WTC11 (cell line): Measurements from ENCODE around the gene MYH10. TPM values are rescaled to one million over a fixed set of nuclear protein-coding genes. Genes with fewer than 3 reads are reported as not detected.
A peak's percentile ranks its signal among the peaks of the same experiment; 100 is the strongest.

Experiments used
- ATAC-seq: fragments of 200-7000 bp; cut with Tn5 transposase; 2 replicates; pipeline ENCODE4 v1.10.0; 2021; ENCODE audit warnings: mild to moderate bottlenecking, moderate library complexity
- CTCF ChIA-PET: fragments of 300-600 bp; sonication (Branson Sonifier 250); formaldehyde crosslinking; loops from one replicate; lab custom pipeline; 2021; ENCODE audit warnings: antibody characterized with exemption; lab: Charles Lee
- POLR2A ChIA-PET: fragments of 350-600 bp; sonication (Branson Sonifier 250); formaldehyde crosslinking; loops from one replicate; lab custom pipeline; 2021; ENCODE audit warnings: antibody characterized with exemption; lab: Charles Lee
- DNase-seq: peaks from one replicate; pipeline ENCODE4 v3.0.0; 2021; ENCODE audit warnings: low spot score
- H3K27ac Mint-ChIP-seq: 2 replicates; pipeline ENCODE4 v1.8.0; 2021; ENCODE audit warnings: mixed read lengths
- H3K27me3 Mint-ChIP-seq: 2 replicates; pipeline ENCODE4 v1.8.0; 2021; ENCODE audit warnings: low read depth, mild to moderate bottlenecking, moderate library complexity, mixed read lengths
- H3K36me3 Mint-ChIP-seq: 2 replicates; pipeline ENCODE4 v1.8.0; 2021; ENCODE audit warnings: mixed read lengths
- H3K4me1 Mint-ChIP-seq: 2 replicates; pipeline ENCODE4 v1.8.0; 2022; ENCODE audit warnings: mixed read lengths
- H3K4me3 Mint-ChIP-seq: 2 replicates; pipeline ENCODE4 v1.8.0; 2021; ENCODE audit warnings: mild to moderate bottlenecking, moderate library complexity, mixed read lengths
- H3K9me3 Mint-ChIP-seq: 2 replicates; pipeline ENCODE4 v1.8.0; 2021; ENCODE audit warnings: mixed read lengths
- ATF3 ChIP-seq: sonication (generic); formaldehyde crosslinking; conservative IDR thresholded peaks from 2 replicates; pipeline ENCODE4 v1.8.1; 2022; ENCODE audit warnings: mild to moderate bottlenecking, missing genetic modification reagents
- CBFB ChIP-seq: sonication (generic); formaldehyde crosslinking; IDR thresholded peaks from 2 replicates; pipeline ENCODE4 v1.8.1; 2022; ENCODE audit warnings: mild to moderate bottlenecking, low read depth, missing genetic modification reagents
- CREM ChIP-seq: sonication (generic); formaldehyde crosslinking; IDR thresholded peaks from 2 replicates; pipeline ENCODE4 v1.8.1; 2022; ENCODE audit warnings: mild to moderate bottlenecking, missing genetic modification reagents, moderate library complexity
- E2F1 ChIP-seq: sonication (generic); formaldehyde crosslinking; IDR thresholded peaks from 2 replicates; pipeline ENCODE4 v1.8.0; 2022; ENCODE audit warnings: mild to moderate bottlenecking, missing genetic modification reagents
- EMX1 ChIP-seq: fragments of 250-450 bp; sonication (Bioruptor Pico); IDR thresholded peaks from 2 replicates; pipeline ENCODE4 v1.8.0; 2021; ENCODE audit warnings: mild to moderate bottlenecking
- ERG ChIP-seq: fragments of 250-450 bp; sonication (Bioruptor Pico); IDR thresholded peaks from 2 replicates; pipeline ENCODE4 v1.8.0; 2021; ENCODE audit warnings: mild to moderate bottlenecking
- FOXP1 ChIP-seq: sonication (generic); formaldehyde crosslinking; IDR thresholded peaks from 2 replicates; pipeline ENCODE4 v1.8.0; 2022; ENCODE audit warnings: missing genetic modification reagents, mild to moderate bottlenecking, moderate library complexity, borderline replicate concordance
- HMGXB4 ChIP-seq: sonication (generic); formaldehyde crosslinking; IDR thresholded peaks from 2 replicates; pipeline ENCODE4 v1.8.1; 2023; ENCODE audit warnings: mild to moderate bottlenecking, moderate library complexity, missing genetic modification reagents
- JAZF1 ChIP-seq: fragments of 250-450 bp; sonication (Bioruptor Pico); IDR thresholded peaks from 2 replicates; pipeline ENCODE4 v1.9.0; 2021; ENCODE audit warnings: moderate library complexity, mild to moderate bottlenecking, inconsistent platforms
- MXD4 ChIP-seq: fragments of 250-450 bp; sonication (Bioruptor Pico); IDR thresholded peaks from 2 replicates; pipeline ENCODE4 v1.8.0; 2021; ENCODE audit warnings: mild to moderate bottlenecking, moderate library complexity, borderline replicate concordance
- NFATC4 ChIP-seq: fragments of 250-450 bp; sonication (Bioruptor Pico); IDR thresholded peaks from 2 replicates; pipeline ENCODE4 v1.9.0; 2021; ENCODE audit warnings: mild to moderate bottlenecking
- NFE2L1 ChIP-seq: sonication (generic); formaldehyde crosslinking; IDR thresholded peaks from 2 replicates; pipeline ENCODE4 v1.8.1; 2023; ENCODE audit warnings: missing genetic modification reagents
- NFYB ChIP-seq: sonication (generic); formaldehyde crosslinking; conservative IDR thresholded peaks from 2 replicates; pipeline ENCODE4 v1.8.0; 2022; ENCODE audit warnings: low read depth, missing genetic modification reagents
- NR1H2 ChIP-seq: sonication (generic); formaldehyde crosslinking; IDR thresholded peaks from 2 replicates; pipeline ENCODE4 v1.9.0; 2021; ENCODE audit warnings: mild to moderate bottlenecking, moderate library complexity, missing genetic modification reagents
- NR2C2 ChIP-seq: sonication (generic); formaldehyde crosslinking; IDR thresholded peaks from 2 replicates; pipeline ENCODE4 v1.8.0; 2022; ENCODE audit warnings: mild to moderate bottlenecking, missing genetic modification reagents
- NR3C1 ChIP-seq: sonication (generic); formaldehyde crosslinking; conservative IDR thresholded peaks from 2 replicates; pipeline ENCODE4 v1.8.1; 2023; ENCODE audit warnings: low read depth, mild to moderate bottlenecking, missing genetic modification reagents
- PRDM15 ChIP-seq: sonication (generic); formaldehyde crosslinking; IDR thresholded peaks from 2 replicates; pipeline ENCODE4 v1.8.0; 2022; ENCODE audit warnings: missing genetic modification reagents
- SOX15 ChIP-seq: fragments of 250-450 bp; sonication (Bioruptor Pico); IDR thresholded peaks from 2 replicates; pipeline ENCODE4 v1.9.0; 2021; ENCODE audit warnings: mild to moderate bottlenecking
- TEAD4 ChIP-seq: sonication (generic); formaldehyde crosslinking; IDR thresholded peaks from 2 replicates; pipeline ENCODE4 v1.8.0; 2022; ENCODE audit warnings: mild to moderate bottlenecking, missing genetic modification reagents
- TP53 ChIP-seq: sonication (generic); formaldehyde crosslinking; IDR thresholded peaks from 2 replicates; pipeline ENCODE4 v1.8.1; 2023; ENCODE audit warnings: mild to moderate bottlenecking, missing genetic modification reagents
- USF1 ChIP-seq: sonication (generic); formaldehyde crosslinking; IDR thresholded peaks from 2 replicates; pipeline ENCODE4 v1.8.0; 2022; ENCODE audit warnings: mild to moderate bottlenecking, missing genetic modification reagents
- ZMAT4 ChIP-seq: fragments of 250-450 bp; sonication (Bioruptor Pico); IDR thresholded peaks from 2 replicates; pipeline ENCODE4 v1.9.0; 2021; ENCODE audit warnings: mild to moderate bottlenecking
- ZNF121 ChIP-seq: sonication (generic); formaldehyde crosslinking; IDR thresholded peaks from 2 replicates; pipeline ENCODE4 v1.8.0; 2023; ENCODE audit warnings: missing genetic modification reagents
- ZNF219 ChIP-seq: sonication (generic); formaldehyde crosslinking; IDR thresholded peaks from 2 replicates; pipeline ENCODE4 v1.8.0; 2023; ENCODE audit warnings: missing genetic modification reagents, mild to moderate bottlenecking, borderline replicate concordance
- ZNF263 ChIP-seq: sonication (generic); formaldehyde crosslinking; IDR thresholded peaks from 2 replicates; pipeline ENCODE4 v1.8.1; 2022; ENCODE audit warnings: low read depth, mild to moderate bottlenecking, moderate library complexity, missing genetic modification reagents
- ZNF317 ChIP-seq: sonication (generic); formaldehyde crosslinking; IDR thresholded peaks from 2 replicates; pipeline ENCODE4 v1.8.1; 2023; ENCODE audit warnings: low read depth, mild to moderate bottlenecking, moderate library complexity, missing genetic modification reagents, borderline replicate concordance
- ZNF416 ChIP-seq: fragments of 250-450 bp; sonication (Bioruptor Pico); IDR thresholded peaks from 2 replicates; pipeline ENCODE4 v1.9.0; 2021; ENCODE audit warnings: mild to moderate bottlenecking, inconsistent platforms
- ZNF423 ChIP-seq: fragments of 250-450 bp; sonication (Bioruptor Pico); IDR thresholded peaks from 2 replicates; pipeline ENCODE4 v2.1.2; 2022; ENCODE audit warnings: mild to moderate bottlenecking, moderate library complexity
- total RNA-seq: library from RNA; stranded (reverse); gene quantifications from 3 replicates; pipeline ENCODE4 v1.2.3, GENCODE V29; 2021

The MYH10 gene
- total RNA-seq, 1 experiment from 2014 or later, result 231 TPM

GRCh38 chr17:8502126-8502525 lies 128.4 kb downstream of the MYH10 start:
- DNase-seq (no peak), ATAC-seq (no peak)
- H3K9me3 Mint-ChIP-seq, result no peaks in the 10 kb centered on the region
- H3K4me1 Mint-ChIP-seq, result no peaks in the 10 kb centered on the region
- TF ChIP-seq CREM (CRISPR knock-in tag), result no peak
- no peak for TF ChIP-seq ZMAT4
- no peak for TF ChIP-seq JAZF1
- no peak for TF ChIP-seq SOX15
- no peak for TF ChIP-seq ZNF416 (CRISPR knock-in tag)
- no peak for TF ChIP-seq CBFB (CRISPR knock-in tag)
- TF ChIP-seq MXD4 (CRISPR knock-in tag), result no peak
- TF ChIP-seq NR2C2 (CRISPR knock-in tag), result no peak
- no peak for TF ChIP-seq FOXP1 (CRISPR knock-in tag)
- no peak for TF ChIP-seq HMGXB4
- no peak for TF ChIP-seq E2F1 (CRISPR knock-in tag)
- TF ChIP-seq USF1 (CRISPR knock-in tag), result no peak
- no peak for TF ChIP-seq NR3C1 (CRISPR knock-in tag)
- TF ChIP-seq NFYB (CRISPR knock-in tag), result no peak
- TF ChIP-seq NFATC4, result no peak
- TF ChIP-seq EMX1 (CRISPR knock-in tag), result no peak
- no peak for TF ChIP-seq NR1H2 (CRISPR knock-in tag)
- no peak for TF ChIP-seq ZNF263 (CRISPR knock-in tag)
- TF ChIP-seq ATF3 (CRISPR knock-in tag), result no peak
- ChIA-PET CTCF (no interaction called here), POLR2A (no interaction called here)
- H3K4me3 Mint-ChIP-seq, result no peak overlapping the region
- H3K36me3 Mint-ChIP-seq, result peaks cover 83% of the 10 kb centered on the region
- peak overlapping the region; percentile 30; the same call in 1 of the 2 replicates for H3K27ac Mint-ChIP-seq
- H3K27me3 Mint-ChIP-seq, result no peaks in the 10 kb centered on the region

GRCh38 chr17:8500609-8501008 lies 129.9 kb downstream of the MYH10 start:
- ChIA-PET POLR2A (no interaction called here), CTCF (no interaction called here)
- ATAC-seq (no peak), DNase-seq (no peak)
- Mint-ChIP-seq H3K27me3 (no peaks in the 10 kb centered on the region), H3K4me3 (no peak overlapping the region), H3K9me3 (no peaks in the 10 kb centered on the region), H3K4me1 (no peaks in the 10 kb centered on the region), H3K36me3 (peaks cover 83% of the 10 kb centered on the region), H3K27ac (no peak overlapping the region)
- no peak for TF ChIP-seq ERG
- no peak for TF ChIP-seq PRDM15 (CRISPR knock-in tag)
- no peak for TF ChIP-seq CREM (CRISPR knock-in tag)
- no peak for TF ChIP-seq ZNF219 (CRISPR knock-in tag)
- no peak for TF ChIP-seq CBFB (CRISPR knock-in tag)
- TF ChIP-seq TP53 (CRISPR knock-in tag), result no peak
- TF ChIP-seq ZNF423 (CRISPR knock-in tag), result no peak
- no peak for TF ChIP-seq NFE2L1 (CRISPR knock-in tag)
- no peak for TF ChIP-seq ZNF317
- TF ChIP-seq FOXP1 (CRISPR knock-in tag), result no peak
- no peak for TF ChIP-seq ZNF121 (CRISPR knock-in tag)
- TF ChIP-seq TEAD4, result no peak
